Fibroblast of lung (primary cell): ENCODE measurements around the gene RBM38.

Experiments
- EZH2 ChIP-seq: IDR thresholded peaks from 2 replicates; pipeline ENCODE4 v1.5.1; 2012; ENCODE audit warnings: low read length, control low read depth, mild to moderate bottlenecking; ENCODE audit errors: missing control alignments
- TF ChIP-seq, protein P1 (sequence below), 2 donors: IDR thresholded peaks in 1 of 2; conservative IDR thresholded peaks in 1 of 2; 1 replicate in 1 of 2; 2 replicates in 1 of 2; pipeline ENCODE4 v1.5.1; 2011 to 2012; ENCODE audit warnings: low read length in 2 of 2, control low read depth in 1 of 2, inconsistent platforms in 1 of 2, low read depth in 1 of 2, mild to moderate bottlenecking in 1 of 2

GRCh38 chr20:57415771-57416170 lies 24.6 kb downstream of the RBM38 start:
- TF ChIP-seq, protein P1, sequence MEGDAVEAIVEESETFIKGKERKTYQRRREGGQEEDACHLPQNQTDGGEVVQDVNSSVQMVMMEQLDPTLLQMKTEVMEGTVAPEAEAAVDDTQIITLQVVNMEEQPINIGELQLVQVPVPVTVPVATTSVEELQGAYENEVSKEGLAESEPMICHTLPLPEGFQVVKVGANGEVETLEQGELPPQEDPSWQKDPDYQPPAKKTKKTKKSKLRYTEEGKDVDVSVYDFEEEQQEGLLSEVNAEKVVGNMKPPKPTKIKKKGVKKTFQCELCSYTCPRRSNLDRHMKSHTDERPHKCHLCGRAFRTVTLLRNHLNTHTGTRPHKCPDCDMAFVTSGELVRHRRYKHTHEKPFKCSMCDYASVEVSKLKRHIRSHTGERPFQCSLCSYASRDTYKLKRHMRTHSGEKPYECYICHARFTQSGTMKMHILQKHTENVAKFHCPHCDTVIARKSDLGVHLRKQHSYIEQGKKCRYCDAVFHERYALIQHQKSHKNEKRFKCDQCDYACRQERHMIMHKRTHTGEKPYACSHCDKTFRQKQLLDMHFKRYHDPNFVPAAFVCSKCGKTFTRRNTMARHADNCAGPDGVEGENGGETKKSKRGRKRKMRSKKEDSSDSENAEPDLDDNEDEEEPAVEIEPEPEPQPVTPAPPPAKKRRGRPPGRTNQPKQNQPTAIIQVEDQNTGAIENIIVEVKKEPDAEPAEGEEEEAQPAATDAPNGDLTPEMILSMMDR (conservative IDR thresholded peaks at IDR 0.05 in 1 of 2, IDR thresholded peaks at IDR 0.05 in 1 of 2; ENCODE audit: low read depth in 1 of 2, low read length in 2 of 2) = no peak
- no peak for TF ChIP-seq EZH2
